ENCODE results near the gene KMT2C.
A peak's percentile ranks its signal among the peaks of the same experiment; 100 is the strongest.
"Not testable (repeated sequence)": the region's sequence is repeated elsewhere in the genome, so short reads cannot be mapped to it uniquely, and the experiment has no call there.

KMT2C gene

DNA sequence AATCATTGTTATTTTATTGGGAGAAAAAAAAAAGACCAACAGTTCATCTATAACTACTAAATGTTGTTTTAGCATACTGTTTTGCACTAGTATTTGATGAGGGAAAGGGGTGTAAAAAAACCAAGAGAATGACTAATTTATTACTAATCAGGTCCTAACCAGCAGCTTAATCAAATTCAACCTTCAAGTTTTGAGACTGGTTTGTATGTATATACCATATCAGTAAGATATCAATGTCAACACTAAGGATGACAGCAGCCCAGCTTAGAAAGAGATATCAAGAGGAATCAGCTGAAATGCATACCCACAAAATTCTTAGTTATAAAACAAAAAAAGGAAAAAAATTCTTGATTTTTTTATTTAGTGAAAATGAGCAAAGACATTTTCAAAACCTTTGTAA is 122.6 kb downstream of the KMT2C start:
- TF ChIP-seq, protein P1, sequence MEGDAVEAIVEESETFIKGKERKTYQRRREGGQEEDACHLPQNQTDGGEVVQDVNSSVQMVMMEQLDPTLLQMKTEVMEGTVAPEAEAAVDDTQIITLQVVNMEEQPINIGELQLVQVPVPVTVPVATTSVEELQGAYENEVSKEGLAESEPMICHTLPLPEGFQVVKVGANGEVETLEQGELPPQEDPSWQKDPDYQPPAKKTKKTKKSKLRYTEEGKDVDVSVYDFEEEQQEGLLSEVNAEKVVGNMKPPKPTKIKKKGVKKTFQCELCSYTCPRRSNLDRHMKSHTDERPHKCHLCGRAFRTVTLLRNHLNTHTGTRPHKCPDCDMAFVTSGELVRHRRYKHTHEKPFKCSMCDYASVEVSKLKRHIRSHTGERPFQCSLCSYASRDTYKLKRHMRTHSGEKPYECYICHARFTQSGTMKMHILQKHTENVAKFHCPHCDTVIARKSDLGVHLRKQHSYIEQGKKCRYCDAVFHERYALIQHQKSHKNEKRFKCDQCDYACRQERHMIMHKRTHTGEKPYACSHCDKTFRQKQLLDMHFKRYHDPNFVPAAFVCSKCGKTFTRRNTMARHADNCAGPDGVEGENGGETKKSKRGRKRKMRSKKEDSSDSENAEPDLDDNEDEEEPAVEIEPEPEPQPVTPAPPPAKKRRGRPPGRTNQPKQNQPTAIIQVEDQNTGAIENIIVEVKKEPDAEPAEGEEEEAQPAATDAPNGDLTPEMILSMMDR (conservative IDR thresholded peaks at IDR 0.05; ENCODE audit: low read length) = no peak
- no peak for TF ChIP-seq EZH2phosphoT487 (IDR thresholded peaks at IDR 0.05; ENCODE audit: borderline replicate concordance)
- H3K79me2 ChIP-seq (ENCODE audit: insufficient read depth, low read length) = peaks cover 21% of the 10 kb centered on the region; the same call in 1 of the 2 replicates

DNA sequence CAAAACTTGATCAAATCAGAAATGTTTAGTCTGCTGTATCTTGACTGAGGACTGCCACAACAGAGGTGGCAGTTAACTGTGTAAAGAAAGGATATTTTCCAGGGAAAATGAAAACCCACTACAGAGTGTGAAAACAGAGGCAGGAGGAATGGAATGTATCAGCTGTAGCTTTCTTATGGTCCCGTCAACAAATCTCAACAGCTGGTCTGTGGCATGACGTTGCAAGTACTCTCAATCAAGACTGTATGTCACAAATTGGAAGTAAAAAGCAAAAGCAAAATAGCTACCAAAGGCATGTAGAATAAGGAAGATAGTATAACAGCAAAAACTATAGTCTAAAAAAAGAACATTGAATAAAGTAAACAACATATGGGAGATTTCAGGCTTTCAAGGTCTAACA is 123.5 kb downstream of the KMT2C start:
- peaks cover 8% of the 10 kb centered on the region for H3K4me1 ChIP-seq (ENCODE audit: insufficient read depth, low read length, poor library complexity, severe bottlenecking)
- TF ChIP-seq, protein P1 (conservative IDR thresholded peaks at IDR 0.05; ENCODE audit: low read length) = no peak
- TF ChIP-seq EZH2phosphoT487 (IDR thresholded peaks at IDR 0.05; ENCODE audit: borderline replicate concordance) = no peak
- peaks cover 44% of the 10 kb centered on the region for H3K36me3 ChIP-seq (ENCODE audit: insufficient read depth, low read length)
- no peaks in the 10 kb centered on the region for H3K9me3 ChIP-seq (ENCODE audit: insufficient read depth, low read depth, low read length)
- H4K20me1 ChIP-seq (ENCODE audit: insufficient read depth, low read length, poor library complexity, severe bottlenecking) = no peaks in the 10 kb centered on the region
- no peak overlapping the region for H2AFZ ChIP-seq (ENCODE audit: low read length)
- no peak overlapping the region for H3K9ac ChIP-seq (ENCODE audit: low read depth, low read length, poor library complexity, severe bottlenecking)
- H3K79me2 ChIP-seq (ENCODE audit: insufficient read depth, low read length) = peaks cover 12% of the 10 kb centered on the region; the same call in 1 of the 2 replicates
- no peaks in the 10 kb centered on the region for H3K9me2 ChIP-seq (replicated peaks; ENCODE audit: low read depth, low read length)
- no peaks in the 10 kb centered on the region; the same call in 1 of the 2 replicates for H3F3A ChIP-seq (ENCODE audit: low read depth)
- H3K27me3 ChIP-seq (ENCODE audit: insufficient read depth, low read length, poor library complexity, severe bottlenecking) = no peaks in the 10 kb centered on the region
- no peak overlapping the region for H3K4me2 ChIP-seq (ENCODE audit: low read depth, low read length, poor library complexity, severe bottlenecking)
- H3K4me3 ChIP-seq (ENCODE audit: low read length, poor library complexity, severe bottlenecking) = no peak overlapping the region

More for the DNA sequence above, 122.6 kb downstream of the KMT2C start:
- Histone ChIP-seq H3F3A (ENCODE audit: low read depth) (no peaks in the 10 kb centered on the region; the same call in 1 of the 2 replicates), H3K9me3 (ENCODE audit: insufficient read depth, low read depth, low read length) (no peaks in the 10 kb centered on the region), H3K4me3 (ENCODE audit: low read length, poor library complexity, severe bottlenecking) (no peak overlapping the region), H2AFZ (ENCODE audit: low read length) (no peak overlapping the region), H3K27me3 (ENCODE audit: insufficient read depth, low read length, poor library complexity, severe bottlenecking) (no peaks in the 10 kb centered on the region), H3K4me2 (ENCODE audit: low read depth, low read length, poor library complexity, severe bottlenecking) (peak overlapping the region; percentile 10), H3K4me1 (ENCODE audit: insufficient read depth, low read length, poor library complexity, severe bottlenecking) (peaks cover 8% of the 10 kb centered on the region), H3K9me2 (replicated peaks; ENCODE audit: low read depth, low read length) (no peaks in the 10 kb centered on the region), H4K20me1 (ENCODE audit: insufficient read depth, low read length, poor library complexity, severe bottlenecking) (no peaks in the 10 kb centered on the region), H3K36me3 (ENCODE audit: insufficient read depth, low read length) (peaks cover 35% of the 10 kb centered on the region), H3K9ac (ENCODE audit: low read depth, low read length, poor library complexity, severe bottlenecking) (no peak overlapping the region)

DNA sequence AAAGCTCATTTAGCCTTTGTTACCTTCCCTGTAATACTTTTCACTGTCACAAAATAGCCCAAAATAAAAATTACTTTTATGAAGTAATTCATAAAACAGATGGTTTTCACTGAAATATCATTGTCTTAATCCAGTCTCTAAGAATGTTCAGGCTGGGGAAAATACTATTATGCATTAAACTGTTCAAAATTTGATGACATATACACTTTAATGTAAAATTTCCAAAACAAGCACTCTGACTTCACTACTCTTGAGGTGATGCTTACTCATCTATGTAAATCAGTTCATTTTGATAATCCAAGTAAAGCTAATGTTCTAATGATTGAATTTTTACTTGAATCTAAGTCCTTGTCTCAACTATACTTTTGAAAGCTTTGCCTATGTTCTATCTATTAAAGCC is 127.9 kb downstream of the KMT2C start:
- Histone ChIP-seq H3K4me1 (ENCODE audit: insufficient read depth, low read length, poor library complexity, severe bottlenecking) (no peaks in the 10 kb centered on the region), H3K27me3 (ENCODE audit: insufficient read depth, low read length, poor library complexity, severe bottlenecking) (no peaks in the 10 kb centered on the region), H3K79me2 (ENCODE audit: insufficient read depth, low read length) (peaks cover 5% of the 10 kb centered on the region; the same call in 1 of the 2 replicates), H3F3A (ENCODE audit: low read depth) (no peaks in the 10 kb centered on the region), H3K9me3 (ENCODE audit: insufficient read depth, low read depth, low read length) (no peaks in the 10 kb centered on the region), H3K36me3 (ENCODE audit: insufficient read depth, low read length) (peaks cover 74% of the 10 kb centered on the region), H3K4me2 (ENCODE audit: low read depth, low read length, poor library complexity, severe bottlenecking) (no peak overlapping the region), H3K4me3 (ENCODE audit: low read length, poor library complexity, severe bottlenecking) (no peak overlapping the region), H3K9ac (ENCODE audit: low read depth, low read length, poor library complexity, severe bottlenecking) (no peak overlapping the region), H2AFZ (ENCODE audit: low read length) (no peak overlapping the region), H4K20me1 (ENCODE audit: insufficient read depth, low read length, poor library complexity, severe bottlenecking) (no peaks in the 10 kb centered on the region), H3K9me2 (replicated peaks; ENCODE audit: low read depth, low read length) (no peaks in the 10 kb centered on the region)
- TF ChIP-seq, protein P1 (conservative IDR thresholded peaks at IDR 0.05; ENCODE audit: low read length) = no peak
- no peak for TF ChIP-seq EZH2phosphoT487 (IDR thresholded peaks at IDR 0.05; ENCODE audit: borderline replicate concordance)

DNA sequence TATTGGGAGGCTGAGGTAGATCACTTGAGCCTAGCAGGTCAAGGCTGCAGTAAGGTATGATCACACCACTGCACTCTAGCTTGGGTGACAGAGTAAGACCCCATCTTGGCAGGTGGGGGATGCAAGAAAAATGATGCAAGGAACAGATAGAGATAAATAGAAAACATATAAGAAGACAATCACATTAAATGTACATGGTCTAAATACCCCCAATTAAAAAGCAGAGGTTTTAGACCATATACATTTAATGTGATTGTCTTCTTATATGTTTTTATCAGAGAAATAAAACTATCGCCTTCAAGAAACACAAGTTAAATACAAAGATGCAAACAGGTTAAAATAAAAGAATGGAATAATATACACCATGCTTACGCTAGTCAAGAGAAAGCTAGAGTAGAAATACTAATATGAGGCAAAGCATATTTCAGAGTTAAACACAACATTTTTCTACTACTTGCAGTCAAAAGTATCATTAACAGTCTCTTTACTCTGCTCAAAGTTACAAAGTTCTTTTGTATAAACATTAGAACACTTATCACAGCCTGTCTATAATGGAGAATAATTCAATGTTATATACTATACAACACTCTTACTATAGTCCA is 136.2 kb downstream of the KMT2C start:
- not testable (repeated sequence) for H3F3A ChIP-seq (ENCODE audit: low read depth); H3K9me3 ChIP-seq (ENCODE audit: insufficient read depth, low read depth, low read length); H2AFZ ChIP-seq (ENCODE audit: low read length); H3K4me3 ChIP-seq (ENCODE audit: low read length, poor library complexity, severe bottlenecking); H3K27me3 ChIP-seq (ENCODE audit: insufficient read depth, low read length, poor library complexity, severe bottlenecking); H3K79me2 ChIP-seq (ENCODE audit: insufficient read depth, low read length); H4K20me1 ChIP-seq (ENCODE audit: insufficient read depth, low read length, poor library complexity, severe bottlenecking); H3K9ac ChIP-seq (ENCODE audit: low read depth, low read length, poor library complexity, severe bottlenecking); H3K9me2 ChIP-seq (replicated peaks; ENCODE audit: low read depth, low read length); H3K4me1 ChIP-seq (ENCODE audit: insufficient read depth, low read length, poor library complexity, severe bottlenecking); H3K4me2 ChIP-seq (ENCODE audit: low read depth, low read length, poor library complexity, severe bottlenecking)
- peaks cover 24% of the 10 kb centered on the region; the same call in 1 of the 2 replicates for H3K36me3 ChIP-seq (ENCODE audit: insufficient read depth, low read length)

Data from Loucy (cell line).